GM12873 (cell line): ENCODE measurements around the gene TLE6.

ENCODE experiments used
- TF ChIP-seq, protein P1 (sequence below): IDR thresholded peaks from 2 replicates; pipeline ENCODE4 v1.5.1; 2012; ENCODE audit warnings: low read depth, mild to moderate bottlenecking, moderate library complexity, low read length, control low read depth; ENCODE audit not compliant: insufficient read depth; ENCODE audit errors: missing control alignments

Gene TLE6

DNA sequence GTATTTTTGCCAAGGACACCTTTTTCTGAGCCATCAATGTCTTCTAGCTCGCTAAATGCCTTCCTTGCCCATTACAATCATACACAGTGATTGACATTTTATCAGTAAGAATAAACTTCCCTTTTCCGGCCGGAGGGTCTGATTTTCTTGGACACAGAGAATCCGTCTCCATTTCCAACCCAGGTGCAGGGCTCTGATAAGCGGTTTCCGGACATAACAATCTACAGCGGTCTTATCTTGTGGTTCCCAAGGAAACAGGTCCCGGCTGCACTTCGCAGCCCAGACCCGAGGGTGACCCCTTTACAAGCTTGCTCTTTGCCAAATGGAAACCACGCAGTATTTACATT is 27.5 kb upstream of the TLE6 start:
- TF ChIP-seq, protein P1, sequence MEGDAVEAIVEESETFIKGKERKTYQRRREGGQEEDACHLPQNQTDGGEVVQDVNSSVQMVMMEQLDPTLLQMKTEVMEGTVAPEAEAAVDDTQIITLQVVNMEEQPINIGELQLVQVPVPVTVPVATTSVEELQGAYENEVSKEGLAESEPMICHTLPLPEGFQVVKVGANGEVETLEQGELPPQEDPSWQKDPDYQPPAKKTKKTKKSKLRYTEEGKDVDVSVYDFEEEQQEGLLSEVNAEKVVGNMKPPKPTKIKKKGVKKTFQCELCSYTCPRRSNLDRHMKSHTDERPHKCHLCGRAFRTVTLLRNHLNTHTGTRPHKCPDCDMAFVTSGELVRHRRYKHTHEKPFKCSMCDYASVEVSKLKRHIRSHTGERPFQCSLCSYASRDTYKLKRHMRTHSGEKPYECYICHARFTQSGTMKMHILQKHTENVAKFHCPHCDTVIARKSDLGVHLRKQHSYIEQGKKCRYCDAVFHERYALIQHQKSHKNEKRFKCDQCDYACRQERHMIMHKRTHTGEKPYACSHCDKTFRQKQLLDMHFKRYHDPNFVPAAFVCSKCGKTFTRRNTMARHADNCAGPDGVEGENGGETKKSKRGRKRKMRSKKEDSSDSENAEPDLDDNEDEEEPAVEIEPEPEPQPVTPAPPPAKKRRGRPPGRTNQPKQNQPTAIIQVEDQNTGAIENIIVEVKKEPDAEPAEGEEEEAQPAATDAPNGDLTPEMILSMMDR: no peak

DNA sequence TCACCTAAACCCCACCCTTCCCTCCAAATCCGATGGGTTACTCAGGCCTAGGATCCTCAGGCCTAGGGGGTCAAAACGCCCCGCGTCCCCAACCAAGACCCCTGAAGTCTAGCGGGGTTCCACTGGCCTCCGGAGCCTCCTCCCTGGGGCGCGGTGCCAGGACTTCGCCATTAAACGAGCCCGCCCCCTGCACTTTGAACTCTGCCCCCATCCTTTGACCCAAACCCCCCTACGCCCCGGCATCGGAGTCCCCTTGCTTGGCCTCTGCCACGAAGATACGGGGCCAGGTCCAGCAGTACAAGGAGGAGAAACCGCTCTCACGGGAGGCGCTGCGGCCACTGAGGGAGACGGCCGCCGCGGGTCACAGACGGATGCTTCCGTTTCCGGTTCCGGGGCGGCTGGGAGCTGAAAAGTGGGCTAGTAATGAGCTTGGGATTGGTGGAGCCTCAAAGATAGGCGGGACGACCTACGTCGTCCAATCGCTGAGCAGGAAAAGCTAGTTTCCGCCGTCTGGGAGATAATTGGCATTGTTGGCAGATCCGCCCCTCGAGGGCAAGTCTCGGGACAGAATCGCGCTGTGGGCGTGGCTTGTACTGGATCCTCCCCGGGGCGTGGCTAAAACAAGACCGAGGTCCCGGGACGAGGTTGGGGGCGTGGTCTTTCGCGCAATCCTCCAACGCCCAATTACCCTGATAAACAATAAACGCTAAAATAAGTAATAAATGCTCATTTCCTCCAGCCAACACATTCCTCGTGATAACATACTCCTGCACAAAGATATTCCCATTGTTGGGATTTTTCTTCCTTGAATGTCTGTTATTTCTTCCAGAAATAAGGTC is 26.9 kb upstream of the TLE6 start:
- TF ChIP-seq, protein P1: no peak

DNA sequence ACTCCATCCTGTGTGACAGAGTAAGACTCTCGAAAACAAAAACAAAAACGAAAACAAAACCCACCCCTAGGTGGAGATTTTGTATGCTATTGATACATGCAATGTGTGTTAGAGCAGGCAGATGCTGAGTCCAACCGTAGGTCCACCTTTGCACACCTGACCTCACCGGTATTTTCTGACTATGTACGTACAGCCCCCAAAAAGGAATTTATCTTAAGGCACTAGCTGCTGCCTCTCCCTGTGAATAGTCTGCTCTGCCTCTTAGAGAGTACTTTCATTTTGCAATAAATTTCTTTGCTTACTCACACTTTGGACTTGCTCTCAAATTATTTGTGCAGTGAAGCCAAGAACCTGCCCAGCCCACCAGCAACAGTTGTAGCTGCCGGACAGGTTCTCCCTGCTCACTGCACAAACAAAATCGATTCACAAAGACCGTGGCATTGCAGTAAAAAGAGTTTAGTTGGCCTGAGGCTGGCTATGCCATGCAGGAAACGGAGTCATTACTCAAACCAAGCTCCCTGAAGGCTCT is 24.3 kb upstream of the TLE6 start:
- TF ChIP-seq, protein P1: peak; percentile 11

DNA sequence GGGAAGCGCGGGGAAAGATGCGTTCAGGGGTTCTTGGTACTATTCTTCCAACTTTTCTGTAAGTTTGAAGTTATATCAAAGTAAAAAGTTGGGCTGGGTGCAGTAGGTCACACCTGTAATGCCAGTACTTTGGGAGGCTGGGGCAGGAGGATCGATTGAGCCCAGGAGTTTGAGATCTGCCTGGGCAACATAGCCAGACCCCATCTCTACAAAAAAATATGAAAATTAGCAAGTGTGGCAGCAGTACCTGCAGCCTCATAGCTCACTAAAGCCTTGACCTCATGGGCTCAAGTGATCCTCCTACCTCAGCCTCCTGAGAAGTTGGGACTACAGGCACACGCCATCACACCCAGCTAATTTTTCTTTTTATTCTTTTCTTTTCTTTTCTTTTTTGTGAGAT is 20.2 kb upstream of the TLE6 start:
- TF ChIP-seq, protein P1: no peak

DNA sequence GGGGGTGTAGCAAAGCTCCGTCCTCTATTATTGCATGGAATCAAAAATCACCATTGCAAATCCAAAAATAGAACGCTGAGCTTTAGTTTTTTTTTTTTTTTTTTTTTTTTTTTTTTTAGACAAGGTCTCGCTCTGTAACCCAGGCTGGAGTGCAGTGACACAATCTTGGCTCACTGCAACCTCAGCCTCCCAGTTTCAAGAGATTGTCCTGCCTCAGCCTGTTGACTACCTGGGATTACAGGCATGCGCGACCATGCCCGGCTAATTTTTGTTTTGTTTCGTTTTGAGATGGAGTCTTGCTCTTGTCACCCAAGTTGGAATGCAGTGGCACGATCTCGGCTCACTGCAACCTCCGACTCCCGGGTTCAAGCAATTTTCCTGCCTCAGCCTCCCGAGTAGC is 17.2 kb upstream of the TLE6 start:
- TF ChIP-seq, protein P1: no peak

DNA sequence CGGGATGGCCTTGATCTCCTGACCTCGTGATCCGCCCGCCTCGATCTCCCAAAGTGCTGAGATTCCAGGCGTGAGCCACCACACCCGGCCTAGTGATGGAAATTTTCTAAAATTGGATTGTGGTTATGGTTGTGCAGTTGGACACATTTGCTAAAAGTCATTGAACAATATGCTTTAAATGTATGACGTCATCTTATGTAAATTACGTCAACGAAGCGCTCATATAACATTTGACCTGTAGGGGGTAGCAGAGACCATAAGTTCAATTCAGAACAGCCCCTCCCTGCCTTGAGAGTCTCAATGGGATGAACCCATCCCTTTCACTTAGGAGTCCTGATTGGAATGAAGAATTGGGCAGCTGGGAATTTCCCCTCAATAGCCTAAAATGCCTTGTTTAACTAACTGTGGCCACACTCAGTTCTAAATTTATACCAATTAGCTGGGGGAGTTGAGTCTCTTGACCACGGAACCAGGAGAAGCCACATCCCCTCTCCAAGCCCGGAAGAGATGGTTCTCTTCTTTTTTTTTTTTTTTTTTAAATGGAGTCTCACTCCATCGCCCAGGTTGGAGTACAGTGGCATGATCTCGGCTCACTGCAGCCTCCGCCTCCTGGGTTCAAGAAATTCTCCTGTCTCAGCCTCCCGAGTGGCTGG is 15.2 kb upstream of the TLE6 start:
- TF ChIP-seq, protein P1: peak; percentile 75

DNA sequence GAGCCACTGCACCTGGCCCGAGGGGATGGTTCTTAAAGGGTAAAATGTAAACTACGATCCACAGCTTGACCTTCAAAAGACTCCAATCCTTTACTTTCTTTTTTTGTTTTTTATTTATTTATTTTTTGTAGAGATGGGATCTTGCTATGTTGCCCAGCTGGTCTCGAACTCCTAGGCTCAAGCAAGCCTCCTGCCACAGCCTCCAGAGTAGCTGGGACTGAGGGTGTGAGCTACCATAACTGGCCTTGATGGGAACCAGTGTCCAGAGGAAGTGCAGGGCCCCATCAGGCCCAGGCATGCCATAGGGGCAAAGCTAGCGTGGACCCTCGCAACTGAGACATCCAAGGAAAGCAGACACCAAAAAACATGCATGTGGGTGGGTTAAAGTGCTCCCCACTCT is 14.2 kb upstream of the TLE6 start:
- TF ChIP-seq, protein P1: no peak
